Right hindlimb (tissue), 1 donor: Measurements from ENCODE around the gene RNLS.
"Not testable (repeated sequence)": the region's sequence is repeated elsewhere in the genome, so short reads cannot be mapped to it uniquely, and the experiment has no call there.

ENCODE experiments used
- DNase-seq: peaks from one replicate; pipeline ENCODE4 v3.0.0-alpha.2; 2018

RNLS gene

DNA sequence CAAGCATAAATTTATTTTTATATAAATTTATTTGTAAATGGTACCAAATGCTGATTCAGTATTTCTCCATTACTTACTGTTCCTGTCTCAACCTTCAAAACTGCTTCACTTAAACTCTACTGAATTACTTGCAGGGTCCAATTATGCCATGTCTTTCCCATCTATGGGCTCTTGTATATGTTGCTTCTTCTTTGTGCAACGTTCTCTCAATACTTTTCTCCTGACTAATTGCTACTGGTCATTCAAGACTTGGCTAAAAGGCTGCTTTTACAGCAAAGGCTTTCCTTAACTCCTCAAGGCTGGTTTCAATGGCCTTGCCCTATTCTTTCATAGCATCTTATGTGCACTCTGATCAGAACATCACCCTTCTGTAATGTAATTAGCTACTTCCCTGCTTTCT is 67.9 kb downstream of the RNLS start:
- no peak for DNase-seq

DNA sequence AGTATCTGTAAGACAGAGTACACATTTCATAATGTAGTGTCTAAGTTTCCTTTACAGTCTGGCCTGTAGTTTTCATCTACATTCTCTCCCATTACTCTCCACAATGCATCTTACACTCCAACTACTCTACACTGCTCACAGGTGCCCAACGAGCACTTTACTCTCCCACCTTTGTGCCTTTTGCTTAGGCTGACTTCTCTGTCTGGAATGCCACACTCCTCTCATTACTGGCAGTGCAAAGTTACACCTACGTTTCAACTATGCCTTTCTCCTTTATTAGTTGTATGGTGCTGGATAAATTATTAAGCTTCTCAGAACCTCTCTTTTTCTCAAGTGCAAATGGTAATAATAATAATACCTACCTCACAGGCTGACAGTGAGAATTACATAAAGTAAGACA is 70.5 kb downstream of the RNLS start:
- DNase-seq: no peak

- DNase-seq: no peak
Measured at GRCh38 chr10:88508796-88509195, 74.3 kb downstream of the RNLS start.

- DNase-seq: no peak
Measured at GRCh38 chr10:88507826-88508453, 75.2 kb downstream of the RNLS start.

- DNase-seq: no peak
Measured at GRCh38 chr10:88507404-88507803, 75.7 kb downstream of the RNLS start.

DNA sequence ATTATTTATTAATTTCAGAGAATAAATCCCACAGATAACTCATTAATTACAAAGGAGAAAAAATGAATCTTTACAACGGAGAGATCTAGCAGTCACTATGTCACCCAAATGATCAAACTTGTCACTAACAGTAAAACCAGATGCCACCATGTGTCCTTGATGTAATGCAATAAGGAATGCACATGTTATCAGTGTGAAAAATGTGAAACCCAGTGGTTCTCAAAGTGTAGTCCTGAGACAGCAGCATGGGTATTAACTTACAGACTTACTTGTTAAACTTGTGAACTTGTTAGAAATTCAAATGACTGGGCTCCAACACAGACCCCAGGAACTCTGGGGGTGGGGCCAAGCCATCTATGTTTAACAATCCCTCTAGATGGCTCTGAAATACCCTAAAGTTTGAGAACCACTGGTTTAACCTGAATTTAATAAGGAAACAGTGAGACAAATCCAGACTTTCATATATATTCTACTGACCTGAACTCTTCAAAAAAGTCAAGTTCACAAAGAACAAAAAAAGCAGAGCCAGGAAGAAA is 77.4 kb downstream of the RNLS start:
- no peak for DNase-seq

DNA sequence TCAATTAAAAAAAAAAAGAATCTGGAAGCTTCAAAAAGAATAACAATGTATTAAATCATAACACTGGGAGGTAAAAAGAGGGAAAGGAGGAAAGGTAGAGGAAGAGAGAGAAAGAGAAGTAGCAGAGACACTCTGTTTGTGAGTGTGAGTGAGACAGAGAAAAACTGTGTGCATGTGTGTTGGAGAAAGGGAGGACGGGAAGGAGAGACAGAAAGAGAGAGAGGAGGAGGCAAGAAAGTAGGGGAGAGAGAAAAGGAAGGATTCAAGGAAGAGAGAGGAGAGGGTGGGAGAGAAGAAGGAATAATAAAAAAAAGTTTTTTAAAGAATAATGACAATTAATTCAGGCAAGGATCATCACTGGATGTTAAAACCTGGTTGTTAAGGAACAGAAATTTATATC is 77.9 kb downstream of the RNLS start:
- DNase-seq: no peak

DNA sequence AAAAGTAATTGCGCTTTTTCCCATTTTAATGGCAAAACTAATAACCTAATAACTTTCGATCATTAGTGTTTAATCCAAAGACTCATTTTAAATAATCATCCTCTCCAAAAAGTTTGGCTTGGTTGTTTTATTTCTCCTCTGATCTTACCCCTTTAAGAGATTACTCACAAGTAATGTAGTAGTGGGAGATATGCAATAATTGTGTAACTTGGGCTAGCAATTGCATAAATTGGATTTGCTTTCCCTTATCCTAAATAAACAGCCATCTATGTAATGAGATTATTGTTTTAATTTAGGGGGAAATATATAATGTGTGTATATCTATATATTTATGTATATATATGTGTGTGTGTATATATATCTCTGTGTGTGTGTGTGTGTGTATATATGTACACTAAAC is 82.5 kb downstream of the RNLS start:
- no peak for DNase-seq

DNA sequence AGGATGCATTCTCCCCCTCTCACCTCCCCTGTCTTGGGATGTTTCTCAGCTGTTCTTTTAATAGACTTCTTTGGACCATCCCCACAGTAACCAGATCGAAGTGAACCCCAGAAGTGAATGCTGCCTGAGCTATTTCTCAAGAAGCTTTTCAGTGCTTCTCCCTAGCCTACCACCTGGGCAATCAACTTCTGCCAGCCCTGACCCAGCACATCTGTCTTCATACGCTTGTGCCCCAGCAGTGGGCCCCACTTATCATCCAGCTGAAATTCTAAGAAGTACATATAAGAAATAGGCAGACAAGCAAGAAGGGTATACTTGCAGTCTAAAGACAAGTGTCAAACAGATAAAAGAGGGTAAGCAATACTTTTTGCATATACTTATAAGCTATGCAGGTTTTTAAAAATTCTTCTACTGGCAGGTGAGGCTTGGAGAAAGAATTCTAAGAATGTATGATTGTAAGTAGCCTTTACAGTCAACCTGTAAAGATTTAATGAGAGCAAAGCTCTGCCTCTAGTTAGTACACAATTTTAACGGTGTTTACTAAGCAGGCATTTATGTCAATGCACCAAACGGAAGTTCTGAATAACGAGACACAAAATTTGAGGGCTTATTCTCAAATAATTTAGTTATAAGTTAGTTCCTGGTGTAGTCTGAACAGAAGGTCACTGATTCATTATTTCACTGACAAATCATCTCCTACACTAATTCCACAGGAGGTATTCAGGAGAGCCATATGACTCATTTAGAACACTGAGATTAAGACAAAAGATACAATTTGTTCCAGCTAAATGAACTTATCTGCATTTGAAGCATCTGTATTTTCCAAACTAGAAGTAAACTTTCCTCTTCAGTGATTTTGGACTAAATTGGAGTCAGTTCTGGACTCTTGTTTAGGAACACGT is 83.3 kb downstream of the RNLS start:
- no peak for DNase-seq

DNA sequence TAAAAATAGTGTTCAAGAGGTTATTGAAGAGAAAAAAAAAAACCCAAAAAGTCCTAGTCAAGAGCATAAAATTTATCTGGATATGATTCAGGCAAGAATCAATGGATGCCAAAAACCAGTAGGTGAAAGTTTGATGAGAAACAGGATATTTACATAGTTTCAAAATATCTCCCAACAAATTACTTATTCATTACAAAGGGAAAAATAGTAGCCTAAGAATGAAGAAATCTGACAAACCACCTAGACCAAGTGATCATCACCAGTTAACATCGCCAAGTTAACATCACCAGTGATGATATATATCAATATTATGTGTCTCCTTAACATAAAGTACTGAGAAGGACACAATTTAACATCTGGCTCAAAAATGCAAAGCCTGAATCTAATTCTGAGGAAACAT is 85.2 kb downstream of the RNLS start:
- no peak for DNase-seq

- DNase-seq: no peak
Measured at GRCh38 chr10:88494537-88494936, 88.6 kb downstream of the RNLS start.

DNA sequence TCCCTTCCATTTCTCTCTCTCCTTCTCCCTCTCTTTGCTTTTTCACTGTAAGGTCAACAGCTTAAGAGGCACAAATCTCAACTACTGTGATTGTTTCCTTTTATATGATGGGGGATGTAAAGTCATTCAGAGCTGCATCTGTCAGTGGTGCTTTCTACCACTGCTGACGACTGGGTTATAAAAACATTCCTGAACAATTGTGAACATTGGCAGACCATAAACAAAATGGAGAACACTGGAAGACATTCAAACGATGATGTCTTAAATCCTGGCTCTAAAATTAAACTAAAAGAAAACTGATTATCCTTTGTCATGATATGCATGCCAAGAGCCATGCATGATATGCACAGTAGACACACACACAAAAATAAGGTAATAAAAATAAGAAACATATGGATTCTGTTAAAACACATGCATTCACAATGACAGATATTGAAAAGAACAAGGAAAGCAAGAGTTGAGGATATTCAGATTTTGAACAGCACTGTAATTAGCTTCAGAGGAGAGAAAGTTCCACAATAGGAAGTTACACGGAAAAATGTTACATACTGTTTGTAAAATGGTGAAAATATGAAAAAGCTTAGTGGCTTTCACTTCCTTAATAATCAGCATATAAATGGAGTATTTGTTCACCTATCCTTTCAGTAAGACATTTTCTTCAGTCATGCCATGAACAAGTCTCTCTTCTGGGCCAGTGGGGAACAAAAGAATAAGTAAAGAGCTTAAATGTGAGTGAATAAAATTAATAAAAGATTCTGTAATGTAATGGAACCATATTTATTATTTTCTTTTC is 89.2 kb downstream of the RNLS start:
- no peak for DNase-seq

GRCh38 chr10:88491314-88491713 is 91.8 kb downstream of the RNLS start:
- DNase-seq: no peak

DNA sequence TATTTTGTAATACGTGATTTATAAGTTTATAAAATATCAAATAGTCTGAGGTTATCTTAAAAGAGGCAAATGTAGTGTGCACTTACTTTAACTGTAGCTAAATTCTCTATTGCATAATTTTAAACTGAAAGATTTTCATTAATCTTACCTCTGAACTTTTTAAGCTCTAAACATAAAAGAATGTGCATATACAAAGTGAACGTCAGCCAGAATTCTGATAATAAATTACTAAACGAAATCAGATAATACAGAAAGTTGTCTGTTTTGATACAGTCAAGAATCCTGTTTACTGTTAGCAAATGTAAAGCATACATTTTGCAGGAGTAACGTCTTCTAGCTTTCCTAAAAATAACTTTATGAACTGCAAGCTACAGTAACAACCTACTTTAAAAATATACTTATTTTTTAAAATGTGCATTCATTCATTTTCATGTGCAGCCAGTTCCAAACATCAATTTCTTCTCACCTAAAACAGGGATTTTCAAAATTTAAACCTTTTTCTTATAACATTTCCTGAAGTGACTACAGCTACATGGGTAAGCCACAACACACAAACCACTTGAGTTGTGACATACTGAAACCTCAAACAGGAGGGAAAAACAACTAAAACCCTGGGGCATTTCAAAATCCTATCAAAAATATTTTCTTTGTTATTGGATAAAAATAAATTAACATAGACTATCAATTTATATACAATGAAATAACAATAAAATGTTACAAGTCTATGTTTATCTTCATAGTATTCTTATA is 92.7 kb downstream of the RNLS start:
- no peak for DNase-seq

DNA sequence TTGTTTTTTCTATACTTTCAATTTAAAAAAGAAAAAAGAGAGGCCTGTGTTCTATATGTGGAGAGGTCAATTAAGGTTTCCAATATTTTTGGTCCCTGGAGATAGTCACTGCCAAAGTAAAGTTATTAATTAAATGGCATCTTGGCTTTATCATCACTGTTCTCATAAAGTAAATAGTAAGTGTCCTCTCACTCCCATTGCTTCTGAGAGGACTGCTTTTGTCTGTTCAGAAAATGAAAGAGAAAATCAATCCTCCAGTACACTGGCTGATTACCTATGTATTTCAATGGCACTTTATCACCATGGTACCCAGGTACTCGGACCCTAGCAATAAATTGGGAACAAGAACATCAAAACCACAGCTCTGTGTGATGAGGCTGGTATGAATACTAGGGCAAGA is 94.0 kb downstream of the RNLS start:
- DNase-seq: no peak

- not testable (repeated sequence) for DNase-seq
Measured at GRCh38 chr10:88486816-88487215, 96.3 kb downstream of the RNLS start.

DNA sequence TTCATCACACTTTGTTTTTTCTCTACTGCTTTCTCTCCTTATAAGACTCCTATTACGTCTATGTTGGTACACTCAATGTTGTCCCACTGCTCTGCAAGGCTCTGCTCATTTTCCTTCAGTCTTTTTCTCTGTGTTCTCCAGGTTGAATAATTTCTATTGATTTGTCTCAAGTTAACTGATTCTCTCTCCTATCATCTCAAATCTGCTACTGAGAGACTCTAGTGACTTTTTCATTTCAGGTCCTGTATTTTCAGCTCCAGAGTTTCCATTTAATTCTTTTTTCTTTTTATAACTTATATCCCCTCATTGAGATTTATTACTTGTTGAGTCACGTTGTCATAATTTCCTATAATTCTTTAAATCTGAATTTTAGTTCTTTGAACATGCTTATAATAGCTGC is 100.9 kb downstream of the RNLS start:
- DNase-seq: no peak

DNA sequence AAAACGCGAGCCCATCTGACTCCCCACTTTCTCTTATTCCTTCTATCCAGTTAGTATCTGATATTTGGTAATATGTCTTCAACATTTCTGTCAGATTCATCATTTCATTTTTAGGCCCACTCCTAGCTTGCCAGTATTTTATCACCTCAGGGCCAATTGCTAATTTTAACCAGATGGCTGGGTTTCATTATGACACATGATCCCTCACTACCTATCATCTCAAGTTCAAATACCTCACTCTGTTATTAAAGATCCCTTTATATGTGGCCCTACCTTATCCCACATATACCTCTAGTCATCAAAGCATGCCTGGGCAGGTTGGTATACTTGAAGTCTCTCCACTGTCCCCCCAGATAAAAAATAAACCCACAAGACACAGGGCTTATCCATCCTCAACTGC is 104.9 kb downstream of the RNLS start:
- no peak for DNase-seq

GRCh38 chr10:88477343-88478085 is 105.6 kb downstream of the RNLS start:
- DNase-seq: no peak

DNA sequence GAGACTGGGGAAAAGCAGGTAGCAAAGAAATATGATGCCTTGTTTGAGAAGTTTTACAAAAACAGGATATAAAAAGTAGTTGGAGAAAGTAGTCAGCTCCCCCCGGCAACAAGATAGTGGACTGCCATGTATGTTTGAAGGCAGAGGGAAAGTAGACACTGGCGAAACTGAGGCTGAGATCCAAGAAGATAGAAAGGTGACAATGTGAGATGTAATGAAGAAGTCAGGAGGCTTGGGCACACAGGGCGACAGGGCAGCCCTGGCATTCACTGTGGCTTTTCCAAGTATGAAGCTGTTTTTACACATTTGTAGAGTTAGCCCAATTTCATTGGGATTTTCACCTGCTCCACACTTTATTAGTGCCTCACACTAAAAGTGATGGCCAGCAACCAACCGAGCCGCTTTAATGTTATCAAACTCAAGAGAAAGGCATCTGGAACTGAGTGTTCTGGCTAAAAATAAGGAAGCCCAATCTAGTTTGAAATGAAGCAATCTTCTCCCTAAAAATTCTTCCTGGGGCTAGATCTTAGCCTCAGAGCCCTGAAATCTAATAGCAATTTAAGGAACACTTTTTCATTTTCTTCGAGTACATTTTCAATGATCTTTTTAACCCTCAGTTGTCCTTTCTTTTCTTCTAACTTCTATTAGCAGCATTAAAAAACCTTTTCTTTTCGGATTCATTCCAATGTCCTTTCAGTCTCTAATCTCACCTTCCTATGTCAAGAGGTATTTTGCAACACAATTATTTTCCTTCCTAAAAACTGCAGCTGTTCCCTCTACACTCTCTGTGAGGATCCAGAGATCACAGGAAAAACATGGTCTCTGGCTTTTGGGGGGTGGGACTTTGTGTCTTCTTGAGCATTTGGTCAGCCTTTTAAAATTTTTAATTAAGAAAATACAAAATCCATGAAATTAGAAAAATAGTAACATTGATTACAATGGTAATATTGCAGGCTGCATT is 108.0 kb downstream of the RNLS start:
- no peak for DNase-seq
